Kidney (tissue), 14 donors: ENCODE measurements around the gene NTSR1. TPM values are rescaled to one million over a fixed set of nuclear protein-coding genes. Genes with fewer than 3 reads are reported as not detected.

Experiments used
- DNase-seq, 5 donors: peaks; one replicate each; pipeline ENCODE4 v3.0.0-alpha.2; 2013 to 2020
- FAIRE-seq: peaks from 2 replicates; lab custom pipeline; 2012; peaks lifted over from hg19 to GRCh38; lab: Jason Lieb, UNC
- H3K27ac ChIP-seq, 2 donors: one replicate each; pipeline ENCODE4 v1.7.0; 2013; ENCODE audit warnings: low read depth in 2 of 2, low read length in 2 of 2, inconsistent platforms in 1 of 2
- H3K27me3 ChIP-seq: one replicate; pipeline ENCODE4 v1.7.1; 2013; ENCODE audit warnings: low read length, inconsistent platforms; ENCODE audit not compliant: control insufficient read depth, insufficient read depth
- H3K36me3 ChIP-seq, 3 donors: one replicate each; pipeline versions ENCODE4 v1.7.0 to v1.7.1; 2013; ENCODE audit warnings: low read length in 3 of 3, control low read depth in 1 of 3, inconsistent platforms in 1 of 3; ENCODE audit not compliant: insufficient read depth in 3 of 3, control insufficient read depth in 2 of 3
- H3K4me1 ChIP-seq, 3 donors: one replicate each; pipeline versions ENCODE4 v1.7.0 to v1.7.1; 2013; ENCODE audit warnings: low read length in 3 of 3, inconsistent platforms in 1 of 3, low read depth in 1 of 3; ENCODE audit not compliant: control insufficient read depth in 2 of 3, insufficient read depth in 2 of 3
- H3K4me3 ChIP-seq, 3 donors: one replicate each; pipeline versions ENCODE4 v1.7.0 to v1.8.1; 2013; ENCODE audit warnings: low read length in 3 of 3, control low read depth in 1 of 3, inconsistent platforms in 1 of 3
- H3K9ac ChIP-seq, 3 donors: one replicate each; pipeline versions ENCODE4 v1.7.0 to v1.7.1; 2013; ENCODE audit warnings: low read length in 3 of 3, control low read depth in 1 of 3, inconsistent platforms in 1 of 3
- H3K9me3 ChIP-seq, 3 donors: one replicate each; pipeline versions ENCODE4 v1.7.0 to v1.7.1; 2013; ENCODE audit warnings: low read length in 3 of 3, control low read depth in 1 of 3, inconsistent platforms in 1 of 3; ENCODE audit not compliant: control insufficient read depth in 2 of 3, insufficient read depth in 1 of 3
- intact Hi-C: fragments of 100-400 bp; cut with DNase I; formaldehyde crosslinking; loops from one replicate; pipeline ENCODE4 v1.11.1; 2022
- polyA plus RNA-seq: library from polyadenylated mRNA; stranded (reverse); fragments of 350-450 nt; fragmentation: Illumina TruSeq; extraction: RNeasy Lipid Tissue Mini Kit (QIAGEN cat#74804); gene quantifications from one replicate; pipeline ENCODE4 v1.2.3, GENCODE V29; 2014; ENCODE audit warnings: low read depth, low replicate concordance; ENCODE audit not compliant: insufficient read depth
- total RNA-seq: library from RNA; stranded (reverse); fragmentation: NEBNext Ultra II Directional; extraction: Animal tissue kit (Norgen Biotek cat#: 25700); gene quantifications from one replicate; pipeline ENCODE4 v1.2.1, GENCODE V29; 2021
- TF ChIP-seq, protein P1 (sequence below): IDR thresholded peaks from 3 replicates; pipeline ENCODE4 v1.5.1; 2012; ENCODE audit warnings: mild to moderate bottlenecking, moderate library complexity, borderline replicate concordance; ENCODE audit not compliant: insufficient read depth; ENCODE audit errors: extremely low read depth
- donor health status: control.
- donor health status: control.
- donor health status: control.
- donor health status: control.
- donor health status: control.
- donor health status: DM: yes; HTN: yes; CAD: no.
- donor health status: Normal renal cell carcinoma (clear cell type).

Gene NTSR1
- total and polyA plus RNA-seq, 2 donors from 2014 or later = 0.09 TPM; not detected in 1

DNA sequence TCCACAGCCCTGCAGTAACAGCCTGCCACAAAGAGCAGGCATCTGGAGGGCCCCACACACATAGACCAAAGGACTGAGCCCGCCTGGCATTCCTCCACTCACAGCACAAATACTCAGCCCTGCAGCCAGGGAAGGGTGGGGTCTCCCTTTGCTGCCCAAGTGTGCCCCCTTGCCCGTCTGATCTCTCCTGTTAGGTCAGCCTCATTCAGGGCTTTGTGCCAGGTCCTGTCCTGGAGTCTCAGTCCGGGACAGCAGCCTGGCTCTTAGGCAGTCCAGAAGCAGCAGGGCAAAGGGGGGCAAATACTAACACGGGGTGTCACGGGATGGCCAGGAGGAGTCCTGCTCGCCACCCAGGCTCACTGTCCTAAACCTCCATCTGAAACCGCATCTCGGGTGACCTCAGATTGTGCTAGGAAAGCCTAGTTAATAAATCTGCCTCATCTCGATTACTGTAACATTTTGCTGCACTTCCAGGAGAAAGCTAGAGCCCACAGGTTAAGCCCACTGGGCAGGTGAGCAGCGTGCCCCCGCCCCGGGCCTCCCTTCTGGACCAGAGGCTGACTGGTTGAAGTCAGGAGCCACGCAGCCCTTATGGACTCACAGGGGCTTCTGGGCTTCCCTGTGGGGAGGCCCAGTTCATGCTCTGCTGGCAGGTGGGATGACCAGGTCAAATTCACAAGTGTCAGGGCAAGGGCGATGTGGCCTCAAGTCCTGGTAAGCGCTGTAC lies 92.8 kb downstream of the NTSR1 start:
- FAIRE-seq = no peak
- TF ChIP-seq, protein P1, sequence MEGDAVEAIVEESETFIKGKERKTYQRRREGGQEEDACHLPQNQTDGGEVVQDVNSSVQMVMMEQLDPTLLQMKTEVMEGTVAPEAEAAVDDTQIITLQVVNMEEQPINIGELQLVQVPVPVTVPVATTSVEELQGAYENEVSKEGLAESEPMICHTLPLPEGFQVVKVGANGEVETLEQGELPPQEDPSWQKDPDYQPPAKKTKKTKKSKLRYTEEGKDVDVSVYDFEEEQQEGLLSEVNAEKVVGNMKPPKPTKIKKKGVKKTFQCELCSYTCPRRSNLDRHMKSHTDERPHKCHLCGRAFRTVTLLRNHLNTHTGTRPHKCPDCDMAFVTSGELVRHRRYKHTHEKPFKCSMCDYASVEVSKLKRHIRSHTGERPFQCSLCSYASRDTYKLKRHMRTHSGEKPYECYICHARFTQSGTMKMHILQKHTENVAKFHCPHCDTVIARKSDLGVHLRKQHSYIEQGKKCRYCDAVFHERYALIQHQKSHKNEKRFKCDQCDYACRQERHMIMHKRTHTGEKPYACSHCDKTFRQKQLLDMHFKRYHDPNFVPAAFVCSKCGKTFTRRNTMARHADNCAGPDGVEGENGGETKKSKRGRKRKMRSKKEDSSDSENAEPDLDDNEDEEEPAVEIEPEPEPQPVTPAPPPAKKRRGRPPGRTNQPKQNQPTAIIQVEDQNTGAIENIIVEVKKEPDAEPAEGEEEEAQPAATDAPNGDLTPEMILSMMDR = no peak
- no peak overlapping the region for H3K27ac ChIP-seq
- H3K27me3 ChIP-seq = no peaks in the 10 kb centered on the region
- H3K36me3 ChIP-seq = peaks cover 0 to 8% (median 5%) of the 10 kb centered on the region in 3 donors
- DNase-seq = no peak
- H3K4me1 ChIP-seq = peaks cover 0 to 19% (median 8%) of the 10 kb centered on the region in 3 donors
- H3K4me3 ChIP-seq = no peak overlapping the region
- intact Hi-C loops = loop anchor here (10.0 kb wide), 1 partner anchor 137 kb away; no protein-coding TSS in a partner anchor
- H3K9ac ChIP-seq = no peak overlapping the region
- H3K9me3 ChIP-seq = no peaks in the 10 kb centered on the region

DNA sequence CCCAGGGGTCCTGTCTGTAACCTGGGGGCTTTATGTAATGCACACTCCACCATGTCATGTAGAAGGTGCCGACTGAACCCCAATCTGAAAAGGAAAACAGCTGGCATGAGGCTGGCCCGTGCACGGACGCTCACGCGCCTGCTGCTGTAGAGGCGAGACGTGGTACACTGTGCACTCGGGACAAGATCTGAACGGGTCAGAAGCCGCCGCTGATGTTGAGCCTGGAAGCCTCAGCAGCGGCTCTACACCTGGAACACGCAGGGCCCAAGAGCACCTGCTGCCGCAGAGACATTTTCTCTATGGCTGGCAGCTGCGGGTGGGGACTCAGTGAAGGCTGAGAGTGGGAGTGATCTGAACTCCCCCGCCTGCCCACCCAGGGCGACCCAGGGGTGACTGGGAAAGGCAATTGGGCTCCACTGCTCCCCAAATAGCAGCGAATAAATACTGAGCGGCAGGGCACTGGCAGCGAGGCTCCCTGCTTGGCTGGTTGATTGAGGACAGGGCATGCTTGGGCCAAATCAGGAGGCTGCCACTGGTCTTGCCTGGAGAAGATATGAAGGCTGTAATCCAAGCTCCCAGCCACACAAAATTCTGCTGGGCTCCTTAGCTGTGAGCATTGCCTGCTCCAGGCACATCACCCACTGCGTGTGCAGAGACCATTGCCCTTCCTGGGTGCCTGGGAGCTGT lies 93.5 kb downstream of the NTSR1 start:
- TF ChIP-seq, protein P1 = no peak
- peaks cover 0 to 22% (median 12%) of the 10 kb centered on the region in 3 donors for H3K4me1 ChIP-seq
- DNase-seq (peak in 1 of 5 donors; percentile 15), FAIRE-seq (no peak)
- H3K36me3 ChIP-seq = peaks cover 0 to 8% (median 5%) of the 10 kb centered on the region in 3 donors
- no peak overlapping the region for H3K4me3 ChIP-seq
- no peak overlapping the region for H3K9ac ChIP-seq
- H3K9me3 ChIP-seq = no peaks in the 10 kb centered on the region
- H3K27ac ChIP-seq = no peak overlapping the region
- intact Hi-C loops = loop anchor here (10.0 kb wide), 1 partner anchor 137 kb away; no protein-coding TSS in a partner anchor
- H3K27me3 ChIP-seq = no peaks in the 10 kb centered on the region

DNA sequence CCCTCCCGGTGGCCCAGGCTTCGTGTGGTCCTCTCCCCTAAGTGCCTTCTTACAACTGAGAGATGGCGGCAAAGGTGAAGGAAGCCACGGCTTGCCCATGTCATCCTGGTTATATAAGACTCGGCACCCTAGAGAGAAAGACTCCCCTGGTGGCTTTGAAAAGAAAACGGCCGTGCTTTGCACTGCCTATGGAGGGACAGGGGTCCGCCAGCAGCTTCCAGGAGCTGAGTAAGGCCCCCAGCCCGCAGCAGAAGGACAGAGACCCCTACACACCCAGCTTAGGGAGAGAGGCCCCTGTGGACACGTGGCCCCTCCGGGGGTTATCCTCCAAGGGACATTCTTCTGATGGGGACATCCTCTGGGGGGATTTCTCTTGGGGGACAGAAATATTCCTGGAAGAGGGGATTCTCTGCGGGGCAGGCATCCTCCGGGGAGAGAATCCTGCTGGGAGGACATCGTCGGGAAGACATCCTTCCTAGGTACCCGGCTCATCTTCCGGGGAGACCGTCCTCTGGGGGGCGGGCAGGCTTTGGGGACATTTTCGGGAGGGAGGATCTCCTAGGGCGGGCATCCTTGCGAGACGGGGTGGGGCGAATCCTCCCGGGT lies 95.5 kb downstream of the NTSR1 start:
- peak overlapping the region in 1 of 3 donors; percentile 40 for H3K9ac ChIP-seq
- H3K9me3 ChIP-seq = no peaks in the 10 kb centered on the region
- DNase-seq (no peak), FAIRE-seq (no peak)
- H3K4me1 ChIP-seq = peaks cover 0 to 16% (median 12%) of the 10 kb centered on the region in 3 donors
- H3K27me3 ChIP-seq = no peaks in the 10 kb centered on the region
- peak overlapping the region in 1 of 3 donors; percentile 44 for H3K4me3 ChIP-seq
- peak overlapping the region; percentile 5 to 32 for H3K27ac ChIP-seq
- intact Hi-C loops = loop anchor here (10.0 kb wide), 1 partner anchor 139 kb away; no protein-coding TSS in a partner anchor
- TF ChIP-seq, protein P1 = no peak
- peaks cover 0 to 8% (median 7%) of the 10 kb centered on the region in 3 donors for H3K36me3 ChIP-seq
